Right lobe of liver (tissue), 6 donors: ENCODE measurements around the gene PTH. TPM values are rescaled to one million over a fixed set of nuclear protein-coding genes. Genes with fewer than 3 reads are reported as not detected.

Source experiments
- ATAC-seq, 4 donors: fragments of 200-7000 bp; cut with Tn5 transposase; one replicate each; pipeline ENCODE4 v1.9.1; 2020; ENCODE audit warnings: mild to moderate bottlenecking in 4 of 4, moderate library complexity in 4 of 4
- DNase-seq, 3 donors: peaks; one replicate each; pipeline ENCODE4 v3.0.0-alpha.2; 2020
- H3K27ac ChIP-seq, 3 donors: fragments of 200-600 bp; one replicate each; pipeline ENCODE4 v1.8.0; 2022
- H3K27me3 ChIP-seq, 2 donors: fragments of 200-600 bp; one replicate each; pipeline ENCODE4 v1.8.0; 2022
- H3K36me3 ChIP-seq, 4 donors: fragments of 200-600 bp; sonication (generic) in 1 of 4; one replicate each; pipeline versions ENCODE4 v1.5.1 to v1.8.0; 2017 to 2022; ENCODE audit warnings: control low read depth in 1 of 4
- H3K4me1 ChIP-seq, 4 donors: fragments of 200-600 bp; sonication (generic) in 1 of 4; one replicate each; pipeline versions ENCODE4 v1.5.1 to v1.8.0; 2017 to 2022; ENCODE audit warnings: control low read depth in 1 of 4
- H3K4me3 ChIP-seq, 3 donors: fragments of 200-600 bp; one replicate each; pipeline ENCODE4 v1.8.0; 2022
- H3K9me3 ChIP-seq, 4 donors: fragments of 200-600 bp; sonication (generic) in 1 of 4; one replicate each; pipeline versions ENCODE4 v1.5.1 to v1.8.0; 2017 to 2022; ENCODE audit warnings: control low read depth in 1 of 4
- POLR2A ChIP-seq: fragments of 450-650 bp; IDR thresholded peaks from one replicate; pipeline ENCODE4 v1.6.1; 2017; ENCODE audit warnings: antibody characterized with exemption, mild to moderate bottlenecking
- WGBS: methylation state at CpG from one replicate; pipeline ENCODE4 v1.1.6; 2018; ENCODE audit warnings: low coverage, low lambda C conversion rate; ENCODE audit not compliant: insufficient coverage; ENCODE audit errors: missing lambda C conversion rate; 5-methylcytosine and 5-hydroxymethylcytosine counted together
- intact Hi-C, 2 donors: fragments of 100-400 bp; cut with DNase I; formaldehyde crosslinking; loops; one replicate each; pipeline versions ENCODE4 v1.11.2 to v1.14.1; 2022
- total RNA-seq, 6 experiments: library from RNA; depleted of rRNA in 2 of 6; stranded (reverse); fragments of >200 nt in 2 of 6; fragmentation: NEBNext Ultra II Directional in 3 of 6; extraction: Animal tissue kit (Norgen Biotek cat#: 25700) in 3 of 6; gene quantifications; one replicate each; pipeline versions ENCODE4 v1.1.0 to v1.2.4, GENCODE V29; 2016 to 2023
- TF ChIP-seq, protein P1 (sequence below), 4 donors: fragments of 200-600 bp in 3 of 4; fragments of 450-650 bp in 1 of 4; IDR thresholded peaks; one replicate each; pipeline versions ENCODE4 v1.5.1 to v1.8.0; 2016 to 2022; ENCODE audit warnings: antibody characterized with exemption in 4 of 4, mild to moderate bottlenecking in 2 of 4
- donor health status: DM: no; HTN: yes; CAD: no.
- donor health status: DM: no; HTN: no; CAD: no.
- donor health status: DM: no; HTN: no; CAD: no.
- donor health status: DM: no; HTN: yes; CAD: no.
- donor health status: DM: no; HTN: yes; CAD: no.

The PTH gene
- total RNA-seq, 6 experiments from 2014 or later, result not detected

DNA sequence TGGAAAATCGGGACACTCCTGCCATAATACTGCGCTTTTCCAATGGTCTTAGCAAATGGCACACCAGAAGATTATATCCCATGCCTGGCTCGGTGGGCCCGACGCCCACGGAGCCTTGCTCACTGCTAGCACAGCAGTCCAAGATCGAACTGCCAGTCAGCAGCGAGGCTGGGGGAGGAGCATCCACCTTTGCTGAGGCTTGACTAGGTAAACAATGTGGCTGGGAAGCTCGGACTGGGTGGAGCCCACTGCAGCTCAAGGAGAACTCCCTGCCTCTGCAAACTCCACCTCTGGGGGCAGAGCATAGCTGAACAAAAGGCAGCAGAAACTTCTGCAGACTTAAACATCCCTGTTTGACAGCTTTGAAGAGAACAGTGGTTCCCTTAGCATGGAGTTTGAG, 15.6 kb downstream of the PTH start:
- WGBS, result 74% methylated on average over 6 of the region's 9 CpGs
- Histone ChIP-seq H3K9me3 (no peaks in the 10 kb centered on the region), H3K36me3 (no peaks in the 10 kb centered on the region), H3K4me1 (no peaks in the 10 kb centered on the region), H3K27ac (no peak overlapping the region), H3K4me3 (no peak overlapping the region), H3K27me3 (no peaks in the 10 kb centered on the region)
- peak in 2 of 4 donors; percentile 22 to 40 for ATAC-seq
- TF ChIP-seq, protein P1, sequence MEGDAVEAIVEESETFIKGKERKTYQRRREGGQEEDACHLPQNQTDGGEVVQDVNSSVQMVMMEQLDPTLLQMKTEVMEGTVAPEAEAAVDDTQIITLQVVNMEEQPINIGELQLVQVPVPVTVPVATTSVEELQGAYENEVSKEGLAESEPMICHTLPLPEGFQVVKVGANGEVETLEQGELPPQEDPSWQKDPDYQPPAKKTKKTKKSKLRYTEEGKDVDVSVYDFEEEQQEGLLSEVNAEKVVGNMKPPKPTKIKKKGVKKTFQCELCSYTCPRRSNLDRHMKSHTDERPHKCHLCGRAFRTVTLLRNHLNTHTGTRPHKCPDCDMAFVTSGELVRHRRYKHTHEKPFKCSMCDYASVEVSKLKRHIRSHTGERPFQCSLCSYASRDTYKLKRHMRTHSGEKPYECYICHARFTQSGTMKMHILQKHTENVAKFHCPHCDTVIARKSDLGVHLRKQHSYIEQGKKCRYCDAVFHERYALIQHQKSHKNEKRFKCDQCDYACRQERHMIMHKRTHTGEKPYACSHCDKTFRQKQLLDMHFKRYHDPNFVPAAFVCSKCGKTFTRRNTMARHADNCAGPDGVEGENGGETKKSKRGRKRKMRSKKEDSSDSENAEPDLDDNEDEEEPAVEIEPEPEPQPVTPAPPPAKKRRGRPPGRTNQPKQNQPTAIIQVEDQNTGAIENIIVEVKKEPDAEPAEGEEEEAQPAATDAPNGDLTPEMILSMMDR (IDR thresholded peaks at IDR 0.05), result no peak
- no peak for TF ChIP-seq POLR2A
- no peak for DNase-seq
- intact Hi-C loops, result no loop called here

DNA sequence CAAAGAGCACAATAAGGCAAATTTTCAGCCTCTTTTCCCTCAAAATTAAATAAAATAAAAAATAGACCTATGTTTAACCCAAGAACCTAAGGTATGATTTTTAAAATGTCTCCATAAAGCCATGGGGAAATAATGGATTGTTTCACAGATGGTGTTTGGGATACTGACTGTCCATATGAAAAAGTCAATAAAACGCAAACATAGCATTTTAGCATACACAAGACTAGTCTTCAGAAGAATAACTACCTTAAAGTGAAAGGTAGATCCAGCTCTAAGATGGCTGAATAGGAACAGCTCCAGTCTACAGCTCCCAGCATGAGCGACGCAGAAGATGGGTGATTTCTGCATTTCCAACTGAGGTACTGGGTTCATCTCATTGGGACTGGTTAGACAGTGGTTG, 16.1 kb downstream of the PTH start:
- H3K4me3 ChIP-seq, result no peak overlapping the region
- DNase-seq, result no peak
- H3K9me3 ChIP-seq, result no peaks in the 10 kb centered on the region
- H3K4me1 ChIP-seq, result no peaks in the 10 kb centered on the region
- H3K27me3 ChIP-seq, result no peaks in the 10 kb centered on the region
- H3K27ac ChIP-seq, result no peak overlapping the region
- ATAC-seq, result no peak
- intact Hi-C loops, result no loop called here
- H3K36me3 ChIP-seq, result no peaks in the 10 kb centered on the region
- WGBS, result 72% methylated on average over 1 of the region's 3 CpGs
- TF ChIP-seq, protein P1 (IDR thresholded peaks at IDR 0.05), result no peak
- no peak for TF ChIP-seq POLR2A

DNA sequence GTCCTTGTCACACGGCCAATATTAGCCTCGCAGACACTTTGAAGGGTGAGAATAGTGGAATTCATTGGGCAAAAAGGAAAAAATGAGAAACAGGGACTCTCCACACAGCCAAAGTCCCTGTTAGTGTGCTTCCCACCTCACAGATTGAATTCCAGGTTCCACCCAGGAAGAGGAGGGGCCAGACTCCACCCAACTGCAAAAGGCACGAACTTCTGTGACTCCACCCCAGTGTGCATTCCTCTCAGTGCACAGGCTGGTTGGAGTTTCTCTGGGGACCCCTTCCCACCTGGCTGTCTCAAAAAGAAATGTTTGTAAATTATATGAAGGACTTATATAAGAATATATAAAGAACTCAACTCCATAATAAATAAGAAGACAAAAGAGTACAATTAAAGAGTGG, 20.7 kb downstream of the PTH start:
- DNase-seq (no peak), ATAC-seq (no peak)
- TF ChIP-seq, protein P1 (IDR thresholded peaks at IDR 0.05), result no peak
- no peak for TF ChIP-seq POLR2A
- Histone ChIP-seq H3K9me3 (no peaks in the 10 kb centered on the region), H3K4me3 (no peak overlapping the region), H3K27me3 (no peaks in the 10 kb centered on the region), H3K27ac (no peak overlapping the region), H3K4me1 (peaks cover 0 to 18% (median 9%) of the 10 kb centered on the region in 4 donors), H3K36me3 (no peaks in the 10 kb centered on the region)
- intact Hi-C loops, result no loop called here
- 82% methylated on average over 3 of the region's 3 CpGs for WGBS

DNA sequence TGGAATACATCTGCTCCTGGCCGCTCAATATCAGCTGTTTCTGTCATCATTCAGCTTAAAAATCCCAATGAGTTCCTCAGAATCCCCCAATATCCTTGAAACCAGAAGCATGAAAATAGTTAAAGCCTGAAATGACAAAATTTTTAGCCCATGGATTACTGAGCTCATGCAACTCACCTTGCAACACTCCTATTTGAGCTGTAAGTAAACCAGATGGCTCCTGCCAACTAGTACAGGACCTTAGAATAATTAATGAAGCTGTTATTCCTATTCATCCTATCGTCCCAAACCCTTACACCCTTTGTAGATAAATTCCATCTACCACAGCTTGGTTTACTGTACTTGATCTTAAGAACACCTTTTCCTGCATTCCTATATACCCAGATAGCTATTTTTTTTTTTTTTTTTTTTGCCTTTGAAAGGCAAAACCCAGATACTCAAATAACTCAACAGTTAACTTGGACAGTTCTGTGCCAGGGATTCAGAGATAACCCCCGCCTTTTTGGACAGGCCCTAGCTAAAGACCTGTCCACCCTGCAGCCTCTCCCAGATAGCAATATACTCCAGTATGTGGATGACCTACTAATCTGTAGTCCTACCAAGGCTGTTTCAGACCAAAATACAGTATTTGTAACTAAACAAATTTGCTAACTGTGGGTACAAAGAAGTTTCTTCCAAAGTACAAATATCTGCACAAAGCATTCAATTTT, 22.6 kb downstream of the PTH start:
- no peaks in the 10 kb centered on the region for H3K9me3 ChIP-seq
- ATAC-seq (peak; percentile 87 to 93 (median 90)), DNase-seq (peak in 1 of 3 donors; percentile 71)
- H3K27me3 ChIP-seq, result no peaks in the 10 kb centered on the region
- peak overlapping the region in 1 of 3 donors; percentile 15 for H3K27ac ChIP-seq
- H3K4me3 ChIP-seq, result no peak overlapping the region
- no peak for TF ChIP-seq POLR2A
- TF ChIP-seq, protein P1 (IDR thresholded peaks at IDR 0.05), result no peak
- no peaks in the 10 kb centered on the region for H3K36me3 ChIP-seq
- WGBS, result 25% methylated on average over 3 of the region's 3 CpGs
- peaks cover 0 to 18% (median 9%) of the 10 kb centered on the region in 4 donors for H3K4me1 ChIP-seq
- intact Hi-C loops, result no loop called here
